HL-60 (cell line): ENCODE measurements around the gene RAD1.
A peak's percentile ranks its signal among the peaks of the same experiment; 100 is the strongest.

Experiments
- DNase-seq, 2 experiments: peaks; one replicate each; pipeline ENCODE4 v3.0.0-alpha.2; 2010 to 2020; ENCODE audit warnings: low read depth in 1 of 2, low spot score in 1 of 2
- H3K27ac ChIP-seq: fragments of 250-450 bp; sonication (Bioruptor Pico); replicated peaks from 2 replicates; pipeline ENCODE4 v1.5.1; 2020; ENCODE audit warnings: mild to moderate bottlenecking, moderate library complexity
- H3K27me3 ChIP-seq: fragments of 250-450 bp; sonication (Bioruptor Pico); 2 replicates; pipeline ENCODE4 v1.5.1; 2021; ENCODE audit warnings: mild to moderate bottlenecking, moderate library complexity; ENCODE audit not compliant: insufficient read depth, poor library complexity, severe bottlenecking
- H3K4me3 ChIP-seq: replicated peaks from 2 replicates; pipeline ENCODE4 v1.5.1; 2011; ENCODE audit warnings: mild to moderate bottlenecking, control low read depth, low read length; ENCODE audit not compliant: insufficient read depth
- GABPA ChIP-seq: IDR thresholded peaks from 2 replicates; pipeline ENCODE4 v1.6.1; 2012; ENCODE audit warnings: low read depth
- POLR2AphosphoS5 ChIP-seq: IDR thresholded peaks from 2 replicates; pipeline ENCODE4 v1.6.1; 2012; ENCODE audit warnings: low read depth
- SPI1 ChIP-seq: IDR thresholded peaks from 2 replicates; pipeline ENCODE4 v1.6.1; 2012; ENCODE audit warnings: low read depth, mild to moderate bottlenecking, borderline replicate concordance
- TF ChIP-seq, protein P1 (sequence below): IDR thresholded peaks from one replicate; pipeline ENCODE4 v1.5.1; 2011; ENCODE audit warnings: low read length, control low read depth, inconsistent platforms; ENCODE audit not compliant: insufficient read depth
- TF ChIP-seq, protein P2 (sequence below): IDR thresholded peaks from 2 replicates; pipeline ENCODE4 v1.6.1; 2012; ENCODE audit warnings: low read depth; ENCODE audit not compliant: insufficient replicate concordance

RAD1 gene

DNA sequence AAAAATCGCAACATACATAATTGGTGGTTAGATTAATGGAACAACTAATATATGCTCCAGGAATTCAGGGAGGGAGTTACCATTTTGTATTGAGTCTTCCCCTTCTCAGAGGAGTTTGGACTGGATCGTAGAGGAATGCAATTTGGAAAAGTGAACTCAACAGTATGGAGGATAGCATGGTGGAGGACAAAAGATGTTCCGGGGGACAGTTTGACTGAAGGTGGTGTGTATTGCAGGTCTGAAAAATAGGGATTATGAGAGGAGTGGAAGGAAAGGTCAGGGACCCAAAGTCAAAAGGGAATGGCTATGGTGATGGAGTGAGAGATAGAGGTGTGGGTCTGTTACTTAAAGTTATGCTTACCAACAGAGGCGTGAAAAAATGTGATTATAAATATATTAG, 15.6 kb upstream of the RAD1 start:
- no peak for DNase-seq
- Histone ChIP-seq H3K27ac (peak overlapping the region; percentile 92), H3K27me3 (no peaks in the 10 kb centered on the region), H3K4me3 (peak overlapping the region; percentile 84)
- TF ChIP-seq, protein P1, sequence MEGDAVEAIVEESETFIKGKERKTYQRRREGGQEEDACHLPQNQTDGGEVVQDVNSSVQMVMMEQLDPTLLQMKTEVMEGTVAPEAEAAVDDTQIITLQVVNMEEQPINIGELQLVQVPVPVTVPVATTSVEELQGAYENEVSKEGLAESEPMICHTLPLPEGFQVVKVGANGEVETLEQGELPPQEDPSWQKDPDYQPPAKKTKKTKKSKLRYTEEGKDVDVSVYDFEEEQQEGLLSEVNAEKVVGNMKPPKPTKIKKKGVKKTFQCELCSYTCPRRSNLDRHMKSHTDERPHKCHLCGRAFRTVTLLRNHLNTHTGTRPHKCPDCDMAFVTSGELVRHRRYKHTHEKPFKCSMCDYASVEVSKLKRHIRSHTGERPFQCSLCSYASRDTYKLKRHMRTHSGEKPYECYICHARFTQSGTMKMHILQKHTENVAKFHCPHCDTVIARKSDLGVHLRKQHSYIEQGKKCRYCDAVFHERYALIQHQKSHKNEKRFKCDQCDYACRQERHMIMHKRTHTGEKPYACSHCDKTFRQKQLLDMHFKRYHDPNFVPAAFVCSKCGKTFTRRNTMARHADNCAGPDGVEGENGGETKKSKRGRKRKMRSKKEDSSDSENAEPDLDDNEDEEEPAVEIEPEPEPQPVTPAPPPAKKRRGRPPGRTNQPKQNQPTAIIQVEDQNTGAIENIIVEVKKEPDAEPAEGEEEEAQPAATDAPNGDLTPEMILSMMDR = no peak
- TF ChIP-seq GABPA (no peak), SPI1 (no peak), POLR2AphosphoS5 (no peak)
- TF ChIP-seq, protein P2, sequence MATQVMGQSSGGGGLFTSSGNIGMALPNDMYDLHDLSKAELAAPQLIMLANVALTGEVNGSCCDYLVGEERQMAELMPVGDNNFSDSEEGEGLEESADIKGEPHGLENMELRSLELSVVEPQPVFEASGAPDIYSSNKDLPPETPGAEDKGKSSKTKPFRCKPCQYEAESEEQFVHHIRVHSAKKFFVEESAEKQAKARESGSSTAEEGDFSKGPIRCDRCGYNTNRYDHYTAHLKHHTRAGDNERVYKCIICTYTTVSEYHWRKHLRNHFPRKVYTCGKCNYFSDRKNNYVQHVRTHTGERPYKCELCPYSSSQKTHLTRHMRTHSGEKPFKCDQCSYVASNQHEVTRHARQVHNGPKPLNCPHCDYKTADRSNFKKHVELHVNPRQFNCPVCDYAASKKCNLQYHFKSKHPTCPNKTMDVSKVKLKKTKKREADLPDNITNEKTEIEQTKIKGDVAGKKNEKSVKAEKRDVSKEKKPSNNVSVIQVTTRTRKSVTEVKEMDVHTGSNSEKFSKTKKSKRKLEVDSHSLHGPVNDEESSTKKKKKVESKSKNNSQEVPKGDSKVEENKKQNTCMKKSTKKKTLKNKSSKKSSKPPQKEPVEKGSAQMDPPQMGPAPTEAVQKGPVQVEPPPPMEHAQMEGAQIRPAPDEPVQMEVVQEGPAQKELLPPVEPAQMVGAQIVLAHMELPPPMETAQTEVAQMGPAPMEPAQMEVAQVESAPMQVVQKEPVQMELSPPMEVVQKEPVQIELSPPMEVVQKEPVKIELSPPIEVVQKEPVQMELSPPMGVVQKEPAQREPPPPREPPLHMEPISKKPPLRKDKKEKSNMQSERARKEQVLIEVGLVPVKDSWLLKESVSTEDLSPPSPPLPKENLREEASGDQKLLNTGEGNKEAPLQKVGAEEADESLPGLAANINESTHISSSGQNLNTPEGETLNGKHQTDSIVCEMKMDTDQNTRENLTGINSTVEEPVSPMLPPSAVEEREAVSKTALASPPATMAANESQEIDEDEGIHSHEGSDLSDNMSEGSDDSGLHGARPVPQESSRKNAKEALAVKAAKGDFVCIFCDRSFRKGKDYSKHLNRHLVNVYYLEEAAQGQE = no peak

GRCh38 chr5:34930462-34930844, 15.1 kb upstream of the RAD1 start:
- peak overlapping the region; percentile 92 for H3K27ac ChIP-seq
- peak overlapping the region; percentile 84 for H3K4me3 ChIP-seq
- TF ChIP-seq SPI1 (no peak), GABPA (no peak), POLR2AphosphoS5 (no peak)
- TF ChIP-seq, protein P2 = no peak
- TF ChIP-seq, protein P1 = no peak
- no peaks in the 10 kb centered on the region for H3K27me3 ChIP-seq
- DNase-seq = no peak

- peak overlapping the region; percentile 84 for H3K4me3 ChIP-seq
- DNase-seq = peak; percentile 58 to 83
- H3K27me3 ChIP-seq = no peaks in the 10 kb centered on the region
- TF ChIP-seq POLR2AphosphoS5 = 0 out of 2 replicates have a peak, but pooled peaks have one; percentile 7
- TF ChIP-seq, protein P1 = no peak
- TF ChIP-seq, protein P2 = peak; percentile 9
- H3K27ac ChIP-seq = peak overlapping the region; percentile 92
Observed at GRCh38 chr5:34929720-34930461, 14.6 kb upstream of the RAD1 start.
